Stimulated activated CD4-positive, alpha-beta T cell treated with anti-CD3 and anti-CD28 coated beads, Interleukin-2, amount 100 ng/mL, for 24 hours (primary cell): ENCODE data around the gene SFXN2.
A peak's percentile ranks its signal among the peaks of the same experiment; 100 is the strongest.
"Not testable (repeated sequence)": the region's sequence is repeated elsewhere in the genome, so short reads cannot be mapped to it uniquely, and the experiment has no call there.

Experiments
- DNase-seq, 2 donors: peaks; one replicate each; pipeline ENCODE4 v3.0.0-alpha.2; 2020

SFXN2 gene

DNA sequence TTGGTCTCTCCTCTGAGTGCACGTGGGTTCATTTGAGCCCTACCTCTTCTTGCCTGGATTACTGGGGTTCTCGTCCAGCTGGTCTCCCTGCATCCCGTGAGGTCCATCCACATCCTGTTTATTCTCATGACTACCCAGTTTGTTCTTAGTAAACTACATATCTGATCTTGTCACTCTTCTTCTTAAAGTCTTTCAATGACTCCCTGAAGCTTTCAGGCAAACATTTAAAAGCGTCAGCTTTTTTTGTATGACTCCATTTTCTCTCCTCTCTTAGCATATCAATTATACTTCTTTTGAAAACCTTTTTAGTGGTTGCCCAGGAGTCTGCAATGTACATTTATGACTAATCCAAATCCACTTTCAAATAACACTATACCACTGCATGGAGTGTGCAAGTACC lies 7.5 kb downstream of the SFXN2 start:
- no peak for DNase-seq

GRCh38 chr10:102723989-102724388 lies 9.6 kb downstream of the SFXN2 start:
- no peak for DNase-seq

GRCh38 chr10:102726274-102726673 lies 11.8 kb downstream of the SFXN2 start:
- DNase-seq: no peak

- no peak for DNase-seq
Observed at GRCh38 chr10:102727037-102727818, 12.8 kb downstream of the SFXN2 start.

- peak; percentile 63 to 64 for DNase-seq
Observed at GRCh38 chr10:102729029-102730026, 14.9 kb downstream of the SFXN2 start.

DNA sequence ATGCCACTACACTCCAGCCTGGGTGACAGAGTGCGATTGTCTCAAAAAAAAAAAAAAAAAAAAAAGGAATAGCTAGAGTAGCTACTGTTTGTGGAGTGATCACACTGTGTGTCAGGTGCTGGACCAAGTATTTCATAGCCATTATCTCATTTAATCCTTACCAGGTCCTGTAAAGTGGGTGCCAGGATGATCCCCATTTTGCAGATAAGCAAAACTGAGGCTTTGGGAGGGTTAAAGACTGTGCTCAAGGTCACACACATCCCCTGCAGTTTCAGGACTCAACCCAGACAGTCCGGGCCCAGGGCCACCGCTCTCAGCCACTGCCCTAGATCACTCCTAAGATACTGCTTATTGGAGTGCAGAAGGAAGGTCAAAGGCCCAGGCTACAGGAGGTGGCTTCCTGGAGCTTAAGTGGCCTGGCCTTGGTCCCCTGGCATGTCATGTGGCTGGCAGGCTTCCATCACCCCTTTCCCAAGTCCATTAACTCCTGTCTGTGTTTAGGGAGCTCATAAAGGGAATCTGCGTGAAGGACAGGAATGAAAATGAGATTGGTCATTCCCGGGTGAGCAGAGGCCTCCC lies 16.9 kb downstream of the SFXN2 start:
- DNase-seq: no peak

DNA sequence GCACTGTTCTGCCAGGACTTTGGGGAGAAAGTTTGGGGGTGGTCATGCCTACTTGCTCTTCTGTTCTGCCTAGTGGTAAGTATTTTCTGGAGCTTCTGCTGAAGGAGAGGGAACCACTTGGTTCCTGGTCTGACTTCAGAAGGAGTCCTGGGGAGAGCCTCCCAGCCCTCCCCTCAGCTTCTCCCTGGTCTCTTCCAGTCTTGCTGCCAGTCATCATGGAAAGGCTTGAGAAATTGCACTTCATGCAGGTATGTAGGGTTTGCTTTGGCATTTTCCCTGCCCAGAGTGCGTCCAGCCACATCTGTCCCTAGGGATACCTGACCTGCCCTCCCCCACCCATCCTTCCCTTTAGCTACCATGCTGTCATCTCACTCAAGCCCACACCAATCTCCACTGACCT lies 18.2 kb downstream of the SFXN2 start:
- no peak for DNase-seq

DNA sequence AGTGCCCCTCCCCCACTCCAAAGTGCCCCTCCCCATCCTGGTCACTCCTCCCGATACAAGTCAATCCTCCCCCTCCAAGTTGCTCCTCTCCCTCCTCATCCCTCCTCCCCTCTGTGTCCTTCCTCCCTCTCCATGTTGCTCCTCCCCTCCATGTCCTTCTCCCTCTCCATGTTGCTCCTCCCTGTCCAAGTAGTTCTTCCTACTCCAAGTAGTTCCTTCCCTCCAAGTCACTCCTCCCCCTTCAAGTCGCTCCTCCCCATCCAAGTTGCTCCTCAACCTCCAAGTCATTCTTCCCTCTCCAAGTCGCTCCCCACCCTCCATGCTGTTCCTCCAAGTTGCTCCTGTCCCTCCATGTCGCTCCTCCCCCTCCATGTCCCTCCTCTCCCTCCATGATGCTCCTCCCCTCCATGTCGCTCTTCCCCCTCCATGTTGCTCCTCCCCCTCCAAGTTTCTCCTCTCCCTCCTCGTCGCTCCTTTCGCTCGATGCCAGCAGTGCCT lies 20.7 kb downstream of the SFXN2 start:
- DNase-seq: no peak

DNA sequence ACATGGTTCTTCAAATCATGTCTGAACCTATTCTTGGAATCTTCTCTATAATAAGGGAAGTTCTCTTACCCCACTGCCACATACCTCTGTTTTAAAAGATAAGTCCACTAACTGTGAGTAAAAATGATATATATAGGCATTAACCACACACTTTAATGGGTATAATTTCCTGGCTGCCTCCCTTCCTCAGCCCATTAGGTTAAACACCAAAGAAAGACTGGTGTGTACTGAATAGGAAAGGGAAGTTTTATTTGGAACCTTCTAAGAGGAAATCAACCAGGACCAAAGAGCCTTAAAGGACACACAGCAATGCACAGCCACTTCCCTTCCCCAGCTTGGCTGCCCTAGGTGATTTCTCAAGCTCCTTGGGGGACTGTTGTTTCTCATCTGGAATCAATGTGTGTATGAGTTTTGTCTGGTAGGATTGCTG lies 24.3 kb downstream of the SFXN2 start:
- DNase-seq: no peak

- DNase-seq: no peak
Observed at GRCh38 chr10:102740229-102740628, 25.8 kb downstream of the SFXN2 start.

GRCh38 chr10:102741726-102742237 lies 27.3 kb downstream of the SFXN2 start:
- DNase-seq: no peak

DNA sequence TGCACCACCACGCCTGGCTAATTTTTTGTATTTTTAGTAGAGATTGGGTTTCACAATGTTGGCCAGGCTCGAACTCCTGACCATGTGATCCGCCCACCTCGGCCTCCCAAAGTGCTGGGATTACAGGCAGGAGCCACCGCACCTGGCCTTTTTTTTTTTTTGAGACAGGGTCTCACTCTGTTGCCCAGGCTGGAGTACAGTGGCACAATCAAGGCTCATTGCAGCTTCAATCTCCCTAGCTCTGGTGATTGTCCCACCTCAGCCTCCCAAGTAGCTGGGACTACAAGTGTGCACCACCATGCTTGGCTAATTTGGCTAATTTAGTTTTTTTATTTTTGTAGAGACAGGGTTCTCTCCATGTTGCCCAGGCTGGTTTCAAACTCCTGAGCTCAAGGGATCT lies 27.9 kb downstream of the SFXN2 start:
- not testable (repeated sequence) for DNase-seq

DNA sequence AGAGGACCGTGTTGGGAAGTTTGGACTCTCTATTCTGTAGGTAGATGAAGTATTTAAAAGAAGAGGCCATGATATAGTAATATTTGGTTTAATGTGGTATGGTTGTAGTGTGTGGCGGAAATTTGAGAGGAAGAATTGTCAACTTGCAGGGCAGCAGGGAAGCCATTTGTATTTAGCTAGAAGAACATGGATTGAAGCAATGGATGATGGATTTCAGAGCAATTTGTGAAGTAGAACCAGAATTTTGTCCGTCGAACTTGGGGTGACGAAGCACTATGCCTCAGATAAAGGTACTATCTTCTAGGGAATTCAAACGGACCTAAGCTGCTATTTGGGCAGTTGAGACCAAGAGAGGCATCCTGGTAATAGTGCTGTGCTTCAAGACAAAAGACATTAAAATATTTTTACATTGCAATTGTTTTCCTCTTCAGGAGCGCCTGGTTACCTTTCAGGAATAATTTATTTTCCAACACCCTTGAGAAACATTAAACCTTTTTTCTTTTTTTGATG lies 28.7 kb downstream of the SFXN2 start:
- no peak for DNase-seq

GRCh38 chr10:102743588-102744373 lies 29.3 kb downstream of the SFXN2 start, which contains the start of gene WBP1L:
Gene WBP1L (plus strand): TSS chr10:102743948. CDS start chr10:102744054, 106 bp downstream.
- peak; percentile 92 to 96 for DNase-seq

DNA sequence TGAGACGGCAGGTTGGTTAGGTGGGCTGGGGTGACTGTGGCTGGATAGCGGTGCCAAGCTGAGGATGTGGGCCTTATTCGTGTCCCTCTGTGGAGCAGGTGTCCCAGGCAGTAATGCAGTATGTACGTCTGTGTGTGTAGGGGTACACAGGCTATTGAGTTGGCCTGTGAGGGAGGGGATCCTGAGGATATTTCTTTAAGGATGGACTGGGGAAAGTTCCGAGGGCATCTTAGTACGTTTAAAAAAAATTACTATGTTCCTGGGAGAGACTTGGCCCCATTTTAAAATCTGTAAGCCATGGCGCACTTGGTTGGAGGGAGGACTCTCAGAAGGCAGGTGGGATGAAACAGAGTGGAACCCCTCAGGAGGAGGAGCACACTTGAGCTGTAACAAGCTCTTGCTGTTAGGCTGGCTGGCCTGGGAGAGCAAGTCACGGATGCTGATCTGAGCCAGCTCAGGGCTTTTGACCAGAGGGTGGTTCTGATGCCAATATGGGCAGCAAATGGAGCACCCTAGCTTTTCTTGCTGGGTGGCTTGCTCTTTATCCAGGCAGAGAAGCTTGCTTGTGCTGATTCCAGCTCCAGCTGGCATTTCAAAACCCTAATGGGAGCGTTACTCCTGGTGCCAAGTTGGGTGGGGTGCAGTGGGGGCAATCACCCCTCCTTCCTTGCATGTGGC lies 30.1 kb downstream of the SFXN2 start:
- DNase-seq: peak in 1 of 2 donors; percentile 24

DNA sequence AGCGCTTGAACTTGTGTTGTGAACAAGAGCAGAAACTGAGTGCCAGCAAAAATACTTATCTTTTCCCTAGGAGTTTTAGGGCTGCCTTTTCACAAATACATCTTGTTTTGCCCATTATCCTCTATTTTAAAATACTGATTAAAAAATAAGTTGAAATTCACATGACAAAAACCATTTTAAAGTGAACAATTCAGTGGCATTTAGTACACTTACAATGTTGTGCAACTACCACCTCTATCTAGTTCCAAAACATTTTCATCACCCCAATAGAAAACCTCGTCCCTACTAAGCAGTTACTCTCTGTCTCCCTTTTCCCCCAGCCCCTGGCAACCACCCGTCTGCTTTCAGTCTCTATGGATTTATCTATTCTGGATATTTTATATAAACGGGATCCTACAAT lies 30.7 kb downstream of the SFXN2 start:
- no peak for DNase-seq

DNA sequence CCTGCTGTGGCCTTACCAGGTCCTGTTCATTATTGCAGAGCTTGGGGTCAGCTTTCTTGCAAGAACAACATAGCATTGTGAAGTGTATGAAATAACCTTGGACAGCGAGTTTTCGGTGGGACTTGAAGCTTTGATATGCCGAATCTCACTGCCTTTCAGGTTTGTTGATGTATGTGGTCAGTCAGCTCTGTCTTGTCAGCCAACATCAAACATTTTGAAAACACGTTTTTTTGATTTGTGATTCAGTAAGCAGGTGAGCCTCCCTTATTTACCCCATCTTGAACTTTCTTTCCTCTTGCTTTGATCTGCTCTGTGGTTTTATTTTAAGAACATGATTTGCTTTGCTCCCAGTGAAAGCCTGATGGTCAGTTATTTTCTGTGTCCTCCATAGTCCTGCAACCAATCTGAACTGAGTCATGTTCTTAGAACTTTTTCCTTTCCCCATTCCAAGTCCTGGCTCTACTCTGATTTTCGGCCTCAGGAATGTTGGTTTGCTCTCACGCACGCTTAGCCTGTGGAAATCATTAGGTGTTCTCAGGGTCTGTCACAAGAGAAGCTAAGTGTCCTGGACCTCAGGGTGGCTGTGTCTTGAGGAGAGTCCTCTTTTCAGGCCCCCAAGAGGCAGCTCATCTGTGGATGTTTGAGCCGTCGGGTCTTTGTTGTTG lies 38.0 kb downstream of the SFXN2 start:
- DNase-seq: no peak

- DNase-seq: no peak
Observed at GRCh38 chr10:102752934-102753664, 38.7 kb downstream of the SFXN2 start.

DNA sequence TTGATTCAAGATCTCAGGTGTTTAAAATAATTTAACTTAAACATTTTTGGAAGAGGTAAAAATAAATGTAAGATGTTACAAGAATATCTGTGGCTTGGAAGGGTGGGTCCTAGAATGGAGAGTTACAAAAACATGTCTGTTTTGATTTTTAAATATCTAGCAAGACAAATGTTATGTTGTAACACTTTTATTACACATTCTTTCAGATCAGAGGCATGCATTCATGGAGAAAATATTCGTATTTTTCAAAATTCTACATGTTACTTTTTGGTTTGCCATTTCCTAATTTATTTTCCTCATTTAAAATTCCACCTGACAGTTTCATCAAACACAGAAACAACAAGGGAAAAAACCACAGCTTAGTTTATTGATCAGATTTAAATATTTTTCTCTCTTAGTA lies 39.3 kb downstream of the SFXN2 start:
- no peak for DNase-seq

DNA sequence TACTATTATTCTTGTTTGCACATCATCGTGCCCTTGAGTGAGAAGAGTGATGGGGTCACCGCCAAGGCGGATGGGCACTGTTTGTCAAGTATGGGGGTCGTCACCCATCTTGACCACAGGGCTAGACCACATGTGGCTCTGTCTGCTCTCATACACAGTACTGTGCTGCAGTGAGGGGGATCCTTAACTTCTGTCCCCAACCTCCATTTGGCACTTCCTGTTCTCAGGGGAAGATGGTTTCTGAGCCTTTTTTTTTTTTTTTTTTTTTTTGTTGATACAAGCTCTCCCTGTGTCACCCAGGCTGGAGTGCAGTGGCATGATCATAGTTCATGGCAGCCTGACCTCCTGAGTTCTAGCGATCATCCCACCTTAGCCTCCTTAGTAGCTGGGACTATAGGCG lies 42.9 kb downstream of the SFXN2 start:
- no peak for DNase-seq
